ENCODE data around the gene CCER1. TPM values are rescaled to one million over a fixed set of nuclear protein-coding genes. Genes with fewer than 3 reads are reported as not detected.

The CCER1 gene
- total and polyA plus RNA-seq, 11 donors: not detected

DNA sequence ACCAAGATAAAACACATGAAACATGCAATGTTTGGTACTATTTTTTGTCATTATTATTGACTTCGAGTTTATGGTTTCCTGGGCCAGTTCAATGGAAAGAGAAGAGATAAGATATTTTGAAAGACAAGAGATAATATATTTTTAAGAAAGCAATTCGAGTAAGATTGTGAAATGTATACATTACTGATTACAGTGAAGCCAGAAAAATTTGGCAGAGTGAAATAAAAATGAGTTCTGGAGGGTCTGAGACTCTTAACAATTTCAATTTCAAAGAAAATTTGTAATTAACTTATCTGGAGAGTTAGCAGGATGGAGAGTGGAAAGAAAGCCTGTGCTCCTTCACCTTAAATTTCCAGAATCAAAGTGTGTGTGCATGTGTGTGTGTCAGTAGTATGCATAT, 17.3 kb downstream of the CCER1 start:
- Histone ChIP-seq H3K9me3 (no peaks in the 10 kb centered on the region), H3K36me3 (no peaks in the 10 kb centered on the region), H3K4me3 (no peak overlapping the region), H3K4me1 (peaks cover 0 to 4% (median 0%) of the 10 kb centered on the region in 12 donors), H3K27me3 (no peaks in the 10 kb centered on the region), H3K27ac (no peak overlapping the region)
- ATAC-seq (no peak), DNase-seq (no peak)
- 72 to 86% (median 77%) methylated on average over 2 of the region's 2 CpGs for WGBS, 4 donors
- TF ChIP-seq POLR2A (IDR thresholded peaks at IDR 0.05): no peak
- intact Hi-C loops (cut with DNase I): no loop called here

DNA sequence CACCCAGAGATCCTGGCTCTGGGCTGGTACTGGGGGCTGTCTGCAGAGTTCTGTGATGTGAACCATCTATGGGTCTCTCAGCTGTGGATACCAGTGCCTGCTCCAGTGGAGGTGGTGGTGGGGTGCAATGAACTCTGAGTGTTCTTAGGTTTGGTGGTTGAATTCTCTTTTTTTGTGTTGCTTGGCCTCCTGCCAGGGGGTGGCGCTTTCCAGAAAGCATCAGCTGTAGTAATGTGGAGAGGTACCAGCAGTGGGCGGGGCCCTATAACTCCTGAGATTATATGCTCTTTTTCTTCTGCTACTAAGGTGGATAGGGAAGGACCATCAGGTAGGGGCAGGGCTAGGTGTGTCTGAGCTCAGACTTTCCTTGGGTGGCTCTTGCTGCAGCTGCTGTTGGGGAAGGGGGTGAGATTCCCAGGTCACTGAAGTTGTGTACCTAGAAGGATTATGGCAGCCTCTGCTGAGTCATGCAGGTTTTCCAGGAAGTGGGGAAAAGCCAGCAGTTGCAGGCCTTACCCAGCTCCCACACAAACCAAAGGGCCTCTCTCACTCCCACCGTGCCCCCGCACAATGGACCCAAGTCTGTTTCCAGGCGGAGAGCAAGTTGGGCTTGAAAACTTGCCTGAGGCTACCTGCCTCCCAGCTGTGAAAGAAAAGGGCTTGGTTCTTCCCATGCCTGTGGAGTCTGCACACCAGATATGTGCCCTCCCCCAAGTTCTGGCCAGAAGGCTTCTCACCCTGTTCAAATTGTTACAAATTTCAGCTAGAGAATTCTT, 18.6 kb downstream of the CCER1 start:
- no peak for DNase-seq
- 96 to 100% (median 97%) methylated on average over 5 of the region's 5 CpGs for WGBS, 4 donors

DNA sequence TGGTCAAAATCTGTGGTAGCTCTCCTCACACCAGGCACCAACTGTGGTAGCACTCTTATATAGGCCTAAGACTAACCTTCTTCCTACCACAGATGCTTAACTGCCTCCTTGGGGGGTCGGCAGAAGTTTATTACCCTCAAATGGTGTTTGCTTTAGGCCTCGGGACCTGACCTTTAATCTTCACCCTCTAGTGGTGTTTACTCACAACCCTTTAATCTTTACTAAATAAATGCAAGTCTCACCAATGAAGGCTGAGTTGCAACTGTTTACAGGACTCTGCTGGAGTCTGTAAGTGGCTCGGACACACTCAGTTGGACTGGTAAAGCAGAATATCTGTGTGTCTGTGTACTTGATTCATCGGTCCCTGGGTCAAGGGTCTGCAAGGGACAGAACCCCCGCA, 29.4 kb downstream of the CCER1 start:
- Histone ChIP-seq H3K36me3 (no peaks in the 10 kb centered on the region), H3K4me3 (no peak overlapping the region), H3K27me3 (no peaks in the 10 kb centered on the region), H3K4me1 (peaks cover 0 to 7% (median 0%) of the 10 kb centered on the region in 12 donors), H3K27ac (no peak overlapping the region), H3K9me3 (peaks cover 0 to 29% (median 21%) of the 10 kb centered on the region in 12 donors)
- intact Hi-C loops (cut with DNase I): no loop called here
- DNase-seq (no peak), ATAC-seq (no peak)
- TF ChIP-seq, protein P1, sequence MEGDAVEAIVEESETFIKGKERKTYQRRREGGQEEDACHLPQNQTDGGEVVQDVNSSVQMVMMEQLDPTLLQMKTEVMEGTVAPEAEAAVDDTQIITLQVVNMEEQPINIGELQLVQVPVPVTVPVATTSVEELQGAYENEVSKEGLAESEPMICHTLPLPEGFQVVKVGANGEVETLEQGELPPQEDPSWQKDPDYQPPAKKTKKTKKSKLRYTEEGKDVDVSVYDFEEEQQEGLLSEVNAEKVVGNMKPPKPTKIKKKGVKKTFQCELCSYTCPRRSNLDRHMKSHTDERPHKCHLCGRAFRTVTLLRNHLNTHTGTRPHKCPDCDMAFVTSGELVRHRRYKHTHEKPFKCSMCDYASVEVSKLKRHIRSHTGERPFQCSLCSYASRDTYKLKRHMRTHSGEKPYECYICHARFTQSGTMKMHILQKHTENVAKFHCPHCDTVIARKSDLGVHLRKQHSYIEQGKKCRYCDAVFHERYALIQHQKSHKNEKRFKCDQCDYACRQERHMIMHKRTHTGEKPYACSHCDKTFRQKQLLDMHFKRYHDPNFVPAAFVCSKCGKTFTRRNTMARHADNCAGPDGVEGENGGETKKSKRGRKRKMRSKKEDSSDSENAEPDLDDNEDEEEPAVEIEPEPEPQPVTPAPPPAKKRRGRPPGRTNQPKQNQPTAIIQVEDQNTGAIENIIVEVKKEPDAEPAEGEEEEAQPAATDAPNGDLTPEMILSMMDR (IDR thresholded peaks at IDR 0.05): no peak
- TF ChIP-seq POLR2A (IDR thresholded peaks at IDR 0.05): no peak
- 83 to 86% (median 85%) methylated on average over 5 of the region's 5 CpGs for WGBS, 4 donors

More for the DNA sequence above, 18.6 kb downstream of the CCER1 start:
- no peak overlapping the region for H3K27ac ChIP-seq
- H3K4me1 ChIP-seq: peaks cover 0 to 4% (median 0%) of the 10 kb centered on the region in 12 donors
- H3K27me3 ChIP-seq: no peaks in the 10 kb centered on the region
- intact Hi-C loops (cut with DNase I): no loop called here
- H3K4me3 ChIP-seq: no peak overlapping the region
- H3K9me3 ChIP-seq: peaks cover 0 to 6% (median 0%) of the 10 kb centered on the region in 12 donors
- no peak for ATAC-seq
- no peaks in the 10 kb centered on the region for H3K36me3 ChIP-seq
- TF ChIP-seq POLR2A (IDR thresholded peaks at IDR 0.05): no peak
- TF ChIP-seq, protein P1 (IDR thresholded peaks at IDR 0.05): no peak

DNA sequence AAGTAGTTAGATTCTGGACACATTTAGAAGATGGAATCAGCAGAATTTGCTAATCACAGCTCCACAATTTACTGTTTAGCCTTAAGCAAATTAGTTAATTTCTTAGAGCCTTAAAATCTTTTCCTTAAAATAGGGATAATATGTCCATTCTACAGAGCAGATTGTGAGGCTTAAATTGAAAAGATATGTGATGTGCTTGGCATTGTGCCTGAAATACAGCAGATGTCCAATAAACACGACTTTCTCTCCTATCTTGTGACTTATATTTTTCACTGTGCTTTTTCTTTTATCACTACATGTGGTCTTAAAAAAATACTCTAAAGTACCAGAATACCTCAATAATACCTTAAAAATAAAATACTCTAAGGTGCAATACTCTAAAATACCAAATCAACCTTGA, 30.6 kb downstream of the CCER1 start:
- DNase-seq (no peak), ATAC-seq (no peak)
- no peaks in the 10 kb centered on the region for H3K36me3 ChIP-seq
- WGBS, 4 donors: 43 to 62% (median 48%) methylated on average over 1 of the region's 1 CpG
- H3K4me1 ChIP-seq: peaks cover 0 to 7% (median 0%) of the 10 kb centered on the region in 12 donors
- no peak overlapping the region for H3K27ac ChIP-seq
- no peak overlapping the region for H3K4me3 ChIP-seq
- H3K9me3 ChIP-seq: peaks cover 0 to 18% (median 10%) of the 10 kb centered on the region in 12 donors
- no peaks in the 10 kb centered on the region for H3K27me3 ChIP-seq
- TF ChIP-seq, protein P1 (IDR thresholded peaks at IDR 0.05): no peak
- no peak for TF ChIP-seq POLR2A (IDR thresholded peaks at IDR 0.05)
- intact Hi-C loops (cut with DNase I): no loop called here

Data from heart left ventricle (tissue), 16 donors.